OCI-LY1 (cell line): Measurements from ENCODE around the gene PCDH15.

Source experiments
- CTCF ChIP-seq: fragments of 200-600 bp; sonication (generic), shearing (Covaris generic); IDR thresholded peaks from 2 replicates; pipeline ENCODE4 v1.5.1; 2017; ENCODE audit warnings: mild to moderate bottlenecking, antibody characterized with exemption, low read length, moderate library complexity, mixed read lengths
- EZH2 ChIP-seq: fragments of 200-600 bp; sonication (generic), shearing (Covaris generic); IDR thresholded peaks from 2 replicates; pipeline ENCODE4 v1.8.0; 2017; ENCODE audit warnings: borderline replicate concordance, mixed run types, mild to moderate bottlenecking, antibody characterized with exemption, low read length, moderate library complexity, mixed read lengths

- no peak for TF ChIP-seq EZH2
- TF ChIP-seq CTCF = no peak
These were observed 822.7 kb downstream of the PCDH15 start for GRCh38 chr10:53978301-53978700.
